ENCODE measurements around the gene YWHAG. TPM values are rescaled to one million over a fixed set of nuclear protein-coding genes. Genes with fewer than 3 reads are reported as not detected.

YWHAG gene
- total and polyA plus RNA-seq, 2 experiments from 2014 or later, result 82.2 to 179 TPM

DNA sequence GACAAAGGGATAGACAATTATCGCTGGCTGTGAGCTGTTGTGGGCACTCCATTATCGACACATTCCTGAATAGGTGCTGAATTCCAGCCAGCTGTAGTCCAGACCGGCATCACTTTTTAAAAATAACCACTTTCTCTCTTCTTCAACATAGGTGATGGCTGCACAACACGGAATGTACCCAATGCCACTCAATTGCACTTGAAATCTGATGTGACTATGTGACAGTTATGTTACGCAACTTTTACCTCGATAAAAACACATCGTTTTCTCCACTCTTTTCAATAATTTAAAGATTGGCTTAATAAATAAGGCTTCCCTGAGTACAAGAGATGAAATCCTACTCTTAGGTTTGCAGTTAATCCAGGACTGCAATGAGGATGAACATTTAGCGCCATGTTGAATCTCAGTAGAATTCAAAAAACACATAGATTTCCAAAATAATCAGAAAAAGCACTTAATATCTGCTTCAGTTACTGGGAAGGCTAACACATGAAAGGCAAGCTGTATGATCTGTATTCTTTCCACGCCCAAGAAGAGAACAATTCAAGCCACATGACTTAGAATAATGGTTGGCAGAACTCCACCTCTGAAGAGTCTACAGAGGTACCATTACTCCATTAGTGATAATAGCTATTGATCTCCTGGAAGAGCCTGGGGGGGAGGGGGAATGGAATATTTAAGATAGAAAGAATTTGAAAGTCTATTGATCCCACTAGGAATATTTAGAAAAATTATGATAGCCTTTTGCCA lies 3.6 kb downstream of the YWHAG start:
- H3K79me2 ChIP-seq (replicated peaks; ENCODE audit: insufficient read depth), result peaks cover 86% of the 10 kb centered on the region
- ATAC-seq (no peak), DNase-seq (ENCODE audit: low spot score) (no peak)
- H4K20me1 ChIP-seq (replicated peaks; ENCODE audit: insufficient read depth), result peaks cover 76% of the 10 kb centered on the region
- peaks cover 79% of the 10 kb centered on the region for H3K36me3 Mint-ChIP-seq (ENCODE audit: low read depth)
- peaks cover 43% of the 10 kb centered on the region for H3K4me1 ChIP-seq (ENCODE audit: insufficient read depth)
- peaks cover 6% of the 10 kb centered on the region; the same call in 2 of the 3 replicates for H3K9me3 Mint-ChIP-seq
- TF ChIP-seq, protein P1, sequence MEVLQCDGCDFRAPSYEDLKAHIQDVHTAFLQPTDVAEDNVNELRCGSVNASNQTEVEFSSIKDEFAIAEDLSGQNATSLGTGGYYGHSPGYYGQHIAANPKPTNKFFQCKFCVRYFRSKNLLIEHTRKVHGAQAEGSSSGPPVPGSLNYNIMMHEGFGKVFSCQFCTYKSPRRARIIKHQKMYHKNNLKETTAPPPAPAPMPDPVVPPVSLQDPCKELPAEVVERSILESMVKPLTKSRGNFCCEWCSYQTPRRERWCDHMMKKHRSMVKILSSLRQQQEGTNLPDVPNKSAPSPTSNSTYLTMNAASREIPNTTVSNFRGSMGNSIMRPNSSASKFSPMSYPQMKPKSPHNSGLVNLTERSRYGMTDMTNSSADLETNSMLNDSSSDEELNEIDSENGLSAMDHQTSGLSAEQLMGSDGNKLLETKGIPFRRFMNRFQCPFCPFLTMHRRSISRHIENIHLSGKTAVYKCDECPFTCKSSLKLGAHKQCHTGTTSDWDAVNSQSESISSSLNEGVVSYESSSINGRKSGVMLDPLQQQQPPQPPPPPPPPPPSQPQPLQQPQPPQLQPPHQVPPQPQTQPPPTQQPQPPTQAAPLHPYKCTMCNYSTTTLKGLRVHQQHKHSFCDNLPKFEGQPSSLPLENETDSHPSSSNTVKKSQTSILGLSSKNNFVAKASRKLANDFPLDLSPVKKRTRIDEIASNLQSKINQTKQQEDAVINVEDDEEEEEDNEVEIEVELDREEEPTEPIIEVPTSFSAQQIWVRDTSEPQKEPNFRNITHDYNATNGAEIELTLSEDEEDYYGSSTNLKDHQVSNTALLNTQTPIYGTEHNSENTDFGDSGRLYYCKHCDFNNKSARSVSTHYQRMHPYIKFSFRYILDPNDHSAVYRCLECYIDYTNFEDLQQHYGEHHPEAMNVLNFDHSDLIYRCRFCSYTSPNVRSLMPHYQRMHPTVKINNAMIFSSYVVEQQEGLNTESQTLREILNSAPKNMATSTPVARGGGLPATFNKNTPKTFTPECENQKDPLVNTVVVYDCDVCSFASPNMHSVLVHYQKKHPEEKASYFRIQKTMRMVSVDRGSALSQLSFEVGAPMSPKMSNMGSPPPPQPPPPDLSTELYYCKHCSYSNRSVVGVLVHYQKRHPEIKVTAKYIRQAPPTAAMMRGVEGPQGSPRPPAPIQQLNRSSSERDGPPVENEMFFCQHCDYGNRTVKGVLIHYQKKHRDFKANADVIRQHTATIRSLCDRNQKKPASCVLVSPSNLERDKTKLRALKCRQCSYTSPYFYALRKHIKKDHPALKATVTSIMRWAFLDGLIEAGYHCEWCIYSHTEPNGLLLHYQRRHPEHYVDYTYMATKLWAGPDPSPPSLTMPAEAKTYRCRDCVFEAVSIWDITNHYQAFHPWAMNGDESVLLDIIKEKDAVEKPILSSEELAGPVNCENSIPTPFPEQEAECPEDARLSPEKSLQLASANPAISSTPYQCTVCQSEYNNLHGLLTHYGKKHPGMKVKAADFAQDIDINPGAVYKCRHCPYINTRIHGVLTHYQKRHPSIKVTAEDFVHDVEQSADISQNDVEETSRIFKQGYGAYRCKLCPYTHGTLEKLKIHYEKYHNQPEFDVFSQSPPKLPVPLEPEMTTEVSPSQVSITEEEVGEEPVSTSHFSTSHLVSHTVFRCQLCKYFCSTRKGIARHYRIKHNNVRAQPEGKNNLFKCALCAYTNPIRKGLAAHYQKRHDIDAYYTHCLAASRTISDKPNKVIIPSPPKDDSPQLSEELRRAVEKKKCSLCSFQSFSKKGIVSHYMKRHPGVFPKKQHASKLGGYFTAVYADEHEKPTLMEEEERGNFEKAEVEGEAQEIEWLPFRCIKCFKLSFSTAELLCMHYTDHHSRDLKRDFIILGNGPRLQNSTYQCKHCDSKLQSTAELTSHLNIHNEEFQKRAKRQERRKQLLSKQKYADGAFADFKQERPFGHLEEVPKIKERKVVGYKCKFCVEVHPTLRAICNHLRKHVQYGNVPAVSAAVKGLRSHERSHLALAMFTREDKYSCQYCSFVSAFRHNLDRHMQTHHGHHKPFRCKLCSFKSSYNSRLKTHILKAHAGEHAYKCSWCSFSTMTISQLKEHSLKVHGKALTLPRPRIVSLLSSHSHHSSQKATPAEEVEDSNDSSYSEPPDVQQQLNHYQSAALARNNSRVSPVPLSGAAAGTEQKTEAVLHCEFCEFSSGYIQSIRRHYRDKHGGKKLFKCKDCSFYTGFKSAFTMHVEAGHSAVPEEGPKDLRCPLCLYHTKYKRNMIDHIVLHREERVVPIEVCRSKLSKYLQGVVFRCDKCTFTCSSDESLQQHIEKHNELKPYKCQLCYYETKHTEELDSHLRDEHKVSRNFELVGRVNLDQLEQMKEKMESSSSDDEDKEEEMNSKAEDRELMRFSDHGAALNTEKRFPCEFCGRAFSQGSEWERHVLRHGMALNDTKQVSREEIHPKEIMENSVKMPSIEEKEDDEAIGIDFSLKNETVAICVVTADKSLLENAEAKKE (CRISPR knock-in tag; IDR thresholded peaks at IDR 0.05), result no peak
- TF ChIP-seq ZNF114 (CRISPR knock-in tag; IDR thresholded peaks at IDR 0.05) (no peak), NANOG (IDR thresholded peaks at IDR 0.05; ENCODE audit: borderline replicate concordance) (no peak), EZH2 (IDR thresholded peaks at IDR 0.05; ENCODE audit: low read depth, unreplicated experiment) (no peak)
- TF ChIP-seq, protein P2, sequence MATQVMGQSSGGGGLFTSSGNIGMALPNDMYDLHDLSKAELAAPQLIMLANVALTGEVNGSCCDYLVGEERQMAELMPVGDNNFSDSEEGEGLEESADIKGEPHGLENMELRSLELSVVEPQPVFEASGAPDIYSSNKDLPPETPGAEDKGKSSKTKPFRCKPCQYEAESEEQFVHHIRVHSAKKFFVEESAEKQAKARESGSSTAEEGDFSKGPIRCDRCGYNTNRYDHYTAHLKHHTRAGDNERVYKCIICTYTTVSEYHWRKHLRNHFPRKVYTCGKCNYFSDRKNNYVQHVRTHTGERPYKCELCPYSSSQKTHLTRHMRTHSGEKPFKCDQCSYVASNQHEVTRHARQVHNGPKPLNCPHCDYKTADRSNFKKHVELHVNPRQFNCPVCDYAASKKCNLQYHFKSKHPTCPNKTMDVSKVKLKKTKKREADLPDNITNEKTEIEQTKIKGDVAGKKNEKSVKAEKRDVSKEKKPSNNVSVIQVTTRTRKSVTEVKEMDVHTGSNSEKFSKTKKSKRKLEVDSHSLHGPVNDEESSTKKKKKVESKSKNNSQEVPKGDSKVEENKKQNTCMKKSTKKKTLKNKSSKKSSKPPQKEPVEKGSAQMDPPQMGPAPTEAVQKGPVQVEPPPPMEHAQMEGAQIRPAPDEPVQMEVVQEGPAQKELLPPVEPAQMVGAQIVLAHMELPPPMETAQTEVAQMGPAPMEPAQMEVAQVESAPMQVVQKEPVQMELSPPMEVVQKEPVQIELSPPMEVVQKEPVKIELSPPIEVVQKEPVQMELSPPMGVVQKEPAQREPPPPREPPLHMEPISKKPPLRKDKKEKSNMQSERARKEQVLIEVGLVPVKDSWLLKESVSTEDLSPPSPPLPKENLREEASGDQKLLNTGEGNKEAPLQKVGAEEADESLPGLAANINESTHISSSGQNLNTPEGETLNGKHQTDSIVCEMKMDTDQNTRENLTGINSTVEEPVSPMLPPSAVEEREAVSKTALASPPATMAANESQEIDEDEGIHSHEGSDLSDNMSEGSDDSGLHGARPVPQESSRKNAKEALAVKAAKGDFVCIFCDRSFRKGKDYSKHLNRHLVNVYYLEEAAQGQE (IDR thresholded peaks at IDR 0.05; ENCODE audit: unreplicated experiment), result no peak
- H3K36me3 ChIP-seq (ENCODE audit: insufficient read depth), result peaks cover 27% of the 10 kb centered on the region
- no peak overlapping the region for H2AFZ ChIP-seq
- peak overlapping the region; percentile 94 for H3K4me3 Mint-ChIP-seq
- H3K4me2 ChIP-seq, result peak overlapping the region; percentile 82
- peaks cover 13% of the 10 kb centered on the region for H3F3A ChIP-seq (replicated peaks; ENCODE audit: low read depth)
- H3K4me1 Mint-ChIP-seq, result peaks cover 47% of the 10 kb centered on the region
- peaks cover 16% of the 10 kb centered on the region for H3K27me3 Mint-ChIP-seq (ENCODE audit: insufficient read depth, low read depth, poor library complexity)
- no peaks in the 10 kb centered on the region for H3K27me3 ChIP-seq (ENCODE audit: insufficient read depth)
- H3K27ac Mint-ChIP-seq, result no peak overlapping the region; the same call in 1 of the 2 replicates
- peak overlapping the region; percentile 99 for H3K4me3 ChIP-seq
- H3K27ac ChIP-seq (ENCODE audit: low read depth), result no peak overlapping the region
- no peaks in the 10 kb centered on the region for H3K9me2 ChIP-seq (ENCODE audit: insufficient read depth)
